Measurements from ENCODE around the gene ADSS1.

DNA sequence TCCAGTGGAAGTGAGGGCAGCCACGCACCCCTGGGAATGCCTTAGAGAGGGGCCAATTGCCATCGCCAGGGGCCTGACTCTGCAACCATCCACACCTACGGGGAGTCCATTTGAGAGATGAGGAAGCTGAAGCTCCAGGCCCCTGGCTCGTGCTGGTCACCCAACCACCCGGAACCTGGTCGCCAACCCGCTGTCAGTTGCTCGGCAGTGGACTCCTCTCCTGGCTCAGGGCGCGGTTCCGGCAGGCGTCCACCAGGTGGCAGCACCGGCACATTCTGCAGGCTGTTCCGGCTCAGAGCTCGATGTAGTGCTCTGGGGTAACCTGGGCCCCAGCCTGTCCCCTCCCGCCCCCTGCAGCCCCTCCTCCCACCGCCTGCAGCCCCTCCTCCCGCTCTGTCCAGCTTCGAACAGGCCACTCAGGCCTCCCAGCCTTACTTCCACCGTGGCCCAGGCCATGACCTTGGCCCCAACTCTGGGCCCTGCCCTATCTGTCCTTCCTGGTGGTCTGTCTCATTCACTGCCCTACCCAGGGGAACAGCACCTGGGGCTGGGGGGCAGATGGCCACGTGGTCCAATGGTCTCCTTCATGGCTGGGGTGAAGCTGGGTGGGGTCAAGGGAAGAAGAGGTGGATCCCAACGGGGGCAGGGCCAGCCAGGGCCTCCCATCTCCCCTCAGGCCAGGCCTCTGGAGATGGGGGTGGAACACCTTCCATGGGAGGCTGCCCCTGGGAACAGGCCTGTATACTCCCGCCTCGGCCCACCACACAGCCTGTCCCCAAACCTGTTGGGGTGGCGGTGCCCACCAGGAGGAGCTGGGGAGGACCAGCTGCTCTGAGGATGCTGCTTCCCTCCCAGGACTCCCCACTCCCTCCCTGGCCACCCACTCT lies 44.7 kb downstream of the ADSS1 start:
- no peak for TF ChIP-seq TP53 (CRISPR knock-in tag; IDR thresholded peaks at IDR 0.05)
- TF ChIP-seq, protein P1, sequence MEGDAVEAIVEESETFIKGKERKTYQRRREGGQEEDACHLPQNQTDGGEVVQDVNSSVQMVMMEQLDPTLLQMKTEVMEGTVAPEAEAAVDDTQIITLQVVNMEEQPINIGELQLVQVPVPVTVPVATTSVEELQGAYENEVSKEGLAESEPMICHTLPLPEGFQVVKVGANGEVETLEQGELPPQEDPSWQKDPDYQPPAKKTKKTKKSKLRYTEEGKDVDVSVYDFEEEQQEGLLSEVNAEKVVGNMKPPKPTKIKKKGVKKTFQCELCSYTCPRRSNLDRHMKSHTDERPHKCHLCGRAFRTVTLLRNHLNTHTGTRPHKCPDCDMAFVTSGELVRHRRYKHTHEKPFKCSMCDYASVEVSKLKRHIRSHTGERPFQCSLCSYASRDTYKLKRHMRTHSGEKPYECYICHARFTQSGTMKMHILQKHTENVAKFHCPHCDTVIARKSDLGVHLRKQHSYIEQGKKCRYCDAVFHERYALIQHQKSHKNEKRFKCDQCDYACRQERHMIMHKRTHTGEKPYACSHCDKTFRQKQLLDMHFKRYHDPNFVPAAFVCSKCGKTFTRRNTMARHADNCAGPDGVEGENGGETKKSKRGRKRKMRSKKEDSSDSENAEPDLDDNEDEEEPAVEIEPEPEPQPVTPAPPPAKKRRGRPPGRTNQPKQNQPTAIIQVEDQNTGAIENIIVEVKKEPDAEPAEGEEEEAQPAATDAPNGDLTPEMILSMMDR (IDR thresholded peaks at IDR 0.05), result peak; percentile 90
- TF ChIP-seq, protein P2, sequence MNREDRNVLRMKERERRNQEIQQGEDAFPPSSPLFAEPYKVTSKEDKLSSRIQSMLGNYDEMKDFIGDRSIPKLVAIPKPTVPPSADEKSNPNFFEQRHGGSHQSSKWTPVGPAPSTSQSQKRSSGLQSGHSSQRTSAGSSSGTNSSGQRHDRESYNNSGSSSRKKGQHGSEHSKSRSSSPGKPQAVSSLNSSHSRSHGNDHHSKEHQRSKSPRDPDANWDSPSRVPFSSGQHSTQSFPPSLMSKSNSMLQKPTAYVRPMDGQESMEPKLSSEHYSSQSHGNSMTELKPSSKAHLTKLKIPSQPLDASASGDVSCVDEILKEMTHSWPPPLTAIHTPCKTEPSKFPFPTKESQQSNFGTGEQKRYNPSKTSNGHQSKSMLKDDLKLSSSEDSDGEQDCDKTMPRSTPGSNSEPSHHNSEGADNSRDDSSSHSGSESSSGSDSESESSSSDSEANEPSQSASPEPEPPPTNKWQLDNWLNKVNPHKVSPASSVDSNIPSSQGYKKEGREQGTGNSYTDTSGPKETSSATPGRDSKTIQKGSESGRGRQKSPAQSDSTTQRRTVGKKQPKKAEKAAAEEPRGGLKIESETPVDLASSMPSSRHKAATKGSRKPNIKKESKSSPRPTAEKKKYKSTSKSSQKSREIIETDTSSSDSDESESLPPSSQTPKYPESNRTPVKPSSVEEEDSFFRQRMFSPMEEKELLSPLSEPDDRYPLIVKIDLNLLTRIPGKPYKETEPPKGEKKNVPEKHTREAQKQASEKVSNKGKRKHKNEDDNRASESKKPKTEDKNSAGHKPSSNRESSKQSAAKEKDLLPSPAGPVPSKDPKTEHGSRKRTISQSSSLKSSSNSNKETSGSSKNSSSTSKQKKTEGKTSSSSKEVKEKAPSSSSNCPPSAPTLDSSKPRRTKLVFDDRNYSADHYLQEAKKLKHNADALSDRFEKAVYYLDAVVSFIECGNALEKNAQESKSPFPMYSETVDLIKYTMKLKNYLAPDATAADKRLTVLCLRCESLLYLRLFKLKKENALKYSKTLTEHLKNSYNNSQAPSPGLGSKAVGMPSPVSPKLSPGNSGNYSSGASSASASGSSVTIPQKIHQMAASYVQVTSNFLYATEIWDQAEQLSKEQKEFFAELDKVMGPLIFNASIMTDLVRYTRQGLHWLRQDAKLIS (CRISPR knock-in tag; IDR thresholded peaks at IDR 0.05; ENCODE audit: borderline replicate concordance), result no peak
